ENCODE results near the gene KCNQ1OT1.

The KCNQ1OT1 gene

DNA sequence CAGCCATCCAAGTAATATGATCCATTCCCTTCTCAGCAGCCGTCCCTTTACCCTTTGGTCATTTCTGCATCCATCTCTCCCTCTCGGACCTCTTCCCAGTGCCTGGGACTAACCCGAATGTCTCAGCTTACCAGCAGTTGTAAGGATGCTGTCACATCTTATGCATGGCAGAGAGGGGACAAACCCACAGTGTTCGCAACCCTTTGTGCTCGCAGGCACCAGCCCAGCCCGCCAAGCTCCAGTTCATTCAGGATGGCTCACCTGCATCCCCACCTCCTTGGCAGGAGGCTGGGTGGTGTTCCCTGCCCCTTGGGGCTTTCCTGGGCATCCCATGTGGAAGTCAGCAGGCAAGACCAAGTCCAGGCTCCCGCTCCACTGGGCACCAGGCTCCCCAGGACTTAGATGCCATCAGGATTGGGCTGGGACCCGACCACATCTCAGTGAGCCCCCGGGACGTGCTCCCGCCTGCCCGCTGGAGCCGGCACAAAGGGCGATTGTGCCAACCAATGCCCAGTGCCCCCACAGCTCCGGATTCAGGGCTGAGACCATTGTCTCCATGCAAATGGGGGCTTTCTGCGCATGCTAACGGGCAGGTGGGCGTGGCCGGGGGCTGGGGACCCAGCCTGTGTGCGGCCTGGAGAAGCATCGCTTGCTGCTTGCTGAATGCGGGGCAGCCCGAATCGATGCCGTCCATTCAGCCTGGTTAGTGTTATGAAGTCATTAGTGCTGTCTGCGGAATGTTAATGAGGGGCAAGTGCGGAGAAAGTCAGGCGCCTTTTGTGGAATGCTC, 108.6 kb downstream of the KCNQ1OT1 start:
- no peak for DNase-seq

DNA sequence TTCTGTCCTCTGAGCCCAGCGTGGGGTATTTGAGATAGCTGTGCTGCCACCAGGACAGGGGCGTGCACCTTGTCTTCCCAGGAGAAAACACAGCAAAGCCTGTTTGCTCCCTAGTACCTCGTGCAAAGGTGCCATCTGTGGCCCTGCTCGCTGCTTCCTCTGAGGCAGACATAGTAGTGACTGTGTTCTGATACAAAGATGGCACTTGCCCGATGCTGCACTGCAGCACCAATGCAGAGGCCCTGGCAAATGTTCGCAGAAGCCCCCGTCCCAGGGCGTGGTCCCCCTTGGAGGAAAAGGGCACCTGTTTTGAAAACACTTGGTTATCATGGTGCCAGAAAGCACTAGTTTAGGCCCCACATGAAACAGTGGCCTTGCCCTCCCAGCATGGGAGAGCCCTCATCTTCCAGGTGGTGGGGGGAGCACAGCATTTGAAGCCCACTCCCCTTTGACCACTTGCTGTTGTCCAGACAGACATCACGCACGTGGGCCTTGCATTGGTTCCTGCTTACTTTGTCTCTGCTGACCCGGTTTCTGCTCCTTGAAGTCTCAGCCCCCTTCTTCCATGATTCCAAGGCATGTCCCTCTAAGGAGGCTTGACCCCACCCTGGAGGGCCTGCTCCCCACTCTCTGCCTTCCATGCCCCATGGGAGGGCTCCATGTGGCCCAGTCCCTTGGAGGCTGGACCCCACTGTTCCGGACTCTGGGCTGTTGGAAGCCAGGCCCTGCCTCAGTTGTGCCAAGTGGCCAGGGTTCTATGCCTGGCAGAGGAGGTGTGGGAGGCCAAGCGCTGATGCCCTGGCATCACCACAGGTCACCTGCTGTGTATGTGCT, 109.4 kb downstream of the KCNQ1OT1 start:
- no peak for DNase-seq

DNA sequence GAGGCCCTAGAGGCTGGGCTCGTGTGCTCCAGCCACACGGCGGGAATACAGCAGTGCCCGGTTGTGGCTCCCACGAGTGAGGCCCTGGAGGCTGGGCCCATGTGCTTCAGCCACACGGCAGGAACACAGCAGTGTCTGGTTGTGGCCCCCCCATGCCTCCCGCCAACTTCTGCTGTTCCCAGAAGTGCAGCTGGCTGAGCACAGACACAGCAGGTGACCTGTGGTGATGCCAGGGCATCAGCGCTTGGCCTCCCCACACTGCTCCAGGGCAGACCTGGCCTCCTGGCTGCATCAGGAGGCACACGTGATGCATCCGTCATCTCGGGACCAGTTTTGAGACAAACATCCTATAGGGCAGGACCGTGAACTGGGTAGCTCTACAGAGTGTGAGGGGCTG, 110.3 kb downstream of the KCNQ1OT1 start:
- no peak for DNase-seq

GRCh38 chr11:2588809-2589537, 110.8 kb downstream of the KCNQ1OT1 start:
- no peak for DNase-seq

DNA sequence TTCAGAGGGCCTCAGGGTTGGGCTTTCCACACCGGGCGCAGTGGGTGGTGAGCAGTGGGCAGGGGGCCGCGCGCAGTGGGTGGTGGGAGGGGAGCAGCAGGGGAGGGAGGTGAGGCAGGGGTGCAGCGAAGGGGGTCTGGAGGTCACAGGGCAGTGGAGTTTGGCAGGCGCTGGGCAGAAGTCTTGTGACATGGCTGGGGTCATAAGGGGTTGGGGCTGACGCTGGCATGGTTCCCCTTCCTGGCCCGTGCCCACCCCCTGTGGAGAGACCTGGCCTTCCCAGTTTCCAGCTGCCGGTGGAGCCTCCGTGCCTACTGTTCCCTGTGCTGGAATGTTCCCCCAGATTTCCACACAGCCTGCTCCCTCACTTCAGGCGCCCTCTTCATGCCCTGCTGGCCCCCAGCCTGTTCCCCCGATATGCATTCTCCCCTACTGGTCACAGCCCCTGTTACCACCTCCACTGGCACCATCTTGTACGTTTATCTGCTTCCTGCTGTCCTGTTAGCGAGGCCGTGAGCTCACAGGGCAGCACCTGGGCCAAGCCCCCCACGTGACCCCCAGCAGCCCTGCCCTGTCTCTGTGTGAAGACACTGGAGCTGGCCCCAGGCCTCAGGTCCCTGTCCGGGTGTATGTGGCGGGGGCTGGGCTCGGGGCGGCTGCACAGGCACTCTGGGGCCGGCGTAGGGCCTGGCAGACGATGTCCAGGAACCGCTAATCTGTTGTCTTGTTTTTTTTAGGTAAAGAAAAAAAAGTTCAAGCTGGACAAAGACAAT, 111.6 kb downstream of the KCNQ1OT1 start:
- DNase-seq, result no peak

DNA sequence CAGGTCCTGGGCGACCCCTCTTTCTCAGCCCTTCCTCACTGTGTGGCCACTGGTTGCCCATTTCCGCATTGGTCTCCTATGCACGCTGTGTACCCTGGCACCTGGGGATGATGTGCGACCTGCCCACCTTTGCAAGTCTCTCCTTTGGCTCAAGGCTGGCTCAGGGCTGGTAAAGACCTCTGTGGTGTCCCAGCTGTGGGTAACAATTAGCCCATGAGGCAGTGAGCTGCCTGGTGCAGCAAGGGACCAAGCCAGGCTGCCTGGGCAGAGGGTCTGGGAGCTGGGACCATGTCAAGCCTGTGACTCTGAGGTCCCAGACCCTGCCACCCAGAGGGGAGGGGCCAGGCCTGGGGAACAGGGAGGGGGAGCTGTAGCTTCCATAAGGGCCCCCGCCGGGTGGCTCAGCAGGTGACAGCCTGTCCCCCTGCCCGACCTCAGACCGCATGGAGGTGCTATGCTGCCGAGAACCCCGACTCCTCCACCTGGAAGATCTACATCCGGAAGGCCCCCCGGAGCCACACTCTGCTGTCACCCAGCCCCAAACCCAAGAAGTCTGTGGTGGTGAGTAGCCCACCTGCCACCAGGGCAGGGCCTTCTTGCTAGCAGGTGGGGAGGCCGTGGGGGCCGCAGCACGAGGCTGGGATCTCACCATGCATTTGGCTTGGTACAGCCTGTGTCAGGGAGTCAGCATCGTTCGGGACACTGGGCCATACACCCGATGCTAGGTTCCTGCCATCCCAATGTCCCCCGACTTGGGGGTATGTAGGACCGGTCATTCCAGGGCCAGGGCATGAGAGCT, 112.5 kb downstream of the KCNQ1OT1 start:
- DNase-seq, result no peak

DNA sequence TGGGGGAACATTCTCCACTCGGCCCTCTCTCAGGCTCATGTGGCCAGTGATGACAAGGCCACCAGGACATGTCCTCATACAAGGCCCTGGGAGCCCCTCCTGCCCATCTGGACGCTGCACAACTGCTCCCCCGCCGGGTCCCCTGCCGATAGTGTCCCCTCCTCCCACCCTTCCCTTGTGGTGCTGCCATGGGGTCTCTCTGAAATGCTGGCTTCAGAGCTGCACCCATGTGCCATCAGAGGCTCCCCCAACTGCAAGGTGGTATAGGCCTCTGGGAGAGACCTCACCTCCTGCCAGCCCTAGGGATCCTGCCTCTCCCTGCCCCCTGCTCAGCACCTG, 113.0 kb downstream of the KCNQ1OT1 start:
- DNase-seq, result no peak

DNA sequence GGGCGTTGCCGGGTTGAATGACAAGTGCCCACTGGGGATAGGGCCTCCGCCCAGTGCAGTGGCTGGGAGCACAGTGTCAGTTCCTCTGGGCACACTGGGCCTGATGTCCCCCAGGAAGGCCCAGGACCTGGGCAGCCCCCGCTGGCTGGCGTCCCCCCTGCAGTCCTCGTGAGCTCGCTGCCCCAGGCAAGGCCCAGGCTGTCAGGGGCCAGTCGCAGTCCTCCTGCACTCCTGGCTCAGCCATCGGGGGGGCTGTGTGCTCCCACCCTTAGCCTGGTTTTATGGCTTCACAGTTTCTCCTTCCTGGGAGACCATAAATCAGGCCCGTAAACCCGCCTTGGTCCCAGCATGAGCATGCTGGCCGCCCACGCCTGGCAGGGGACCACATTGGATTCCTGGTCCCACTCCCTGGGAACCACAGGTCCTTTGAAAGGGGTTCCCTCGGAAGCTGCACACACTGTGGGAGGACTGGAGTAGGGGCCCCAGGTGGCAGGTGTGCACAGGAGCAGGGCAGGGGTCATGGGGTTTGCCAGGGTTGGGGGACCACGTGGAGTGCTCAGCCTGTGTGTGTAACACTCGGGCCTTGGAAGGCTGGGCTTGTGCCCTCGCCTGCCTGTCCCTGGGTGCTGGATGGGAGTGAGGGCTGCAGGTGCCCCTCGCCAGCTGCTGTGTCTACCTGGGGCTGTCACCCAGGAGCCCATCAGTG, 113.6 kb downstream of the KCNQ1OT1 start:
- DNase-seq, result no peak

GRCh38 chr11:2585566-2586086, 114.2 kb downstream of the KCNQ1OT1 start:
- DNase-seq, result no peak

DNA sequence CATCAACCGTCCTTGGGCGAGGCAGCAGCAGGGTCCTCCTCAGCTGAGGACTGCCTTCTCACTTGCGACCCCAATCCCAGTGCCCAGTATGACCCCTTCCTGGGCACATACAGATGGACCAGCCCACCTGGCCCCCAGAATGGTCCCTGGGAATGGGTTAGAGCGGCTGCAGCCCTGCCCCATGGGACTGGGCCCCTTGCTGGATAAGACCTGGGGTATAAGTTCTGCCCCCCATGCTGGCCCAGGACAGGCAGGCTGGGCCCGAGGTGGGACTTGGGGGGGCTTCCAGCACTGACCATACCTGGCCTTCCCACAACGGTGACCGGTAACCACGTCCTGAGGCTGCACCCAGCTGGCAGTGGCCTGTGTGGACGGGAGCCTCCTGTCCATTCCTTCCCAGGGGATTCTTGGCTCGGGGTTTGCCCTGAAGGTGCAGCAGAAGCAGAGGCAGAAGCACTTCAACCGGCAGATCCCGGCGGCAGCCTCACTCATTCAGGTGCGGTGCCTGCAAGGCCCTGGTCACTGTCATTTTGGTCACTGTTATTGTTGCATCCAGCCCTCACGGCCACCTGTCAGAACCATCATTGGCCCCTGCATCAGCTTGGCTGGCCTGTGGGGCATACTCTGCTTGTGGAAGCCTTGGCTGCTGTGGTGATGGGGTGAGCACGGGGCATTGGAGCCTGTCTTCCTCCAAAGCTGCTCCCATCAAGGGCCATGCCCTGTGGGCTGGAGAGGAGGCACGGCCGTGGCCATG, 114.8 kb downstream of the KCNQ1OT1 start:
- no peak for DNase-seq

GRCh38 chr11:2584434-2584811, 115.4 kb downstream of the KCNQ1OT1 start:
- DNase-seq, result no peak

GRCh38 chr11:2583605-2583958, 116.2 kb downstream of the KCNQ1OT1 start:
- no peak for DNase-seq

- DNase-seq, result no peak
Measured at GRCh38 chr11:2582946-2583604, 116.7 kb downstream of the KCNQ1OT1 start.

GRCh38 chr11:2582351-2582945, 117.3 kb downstream of the KCNQ1OT1 start:
- no peak for DNase-seq

DNA sequence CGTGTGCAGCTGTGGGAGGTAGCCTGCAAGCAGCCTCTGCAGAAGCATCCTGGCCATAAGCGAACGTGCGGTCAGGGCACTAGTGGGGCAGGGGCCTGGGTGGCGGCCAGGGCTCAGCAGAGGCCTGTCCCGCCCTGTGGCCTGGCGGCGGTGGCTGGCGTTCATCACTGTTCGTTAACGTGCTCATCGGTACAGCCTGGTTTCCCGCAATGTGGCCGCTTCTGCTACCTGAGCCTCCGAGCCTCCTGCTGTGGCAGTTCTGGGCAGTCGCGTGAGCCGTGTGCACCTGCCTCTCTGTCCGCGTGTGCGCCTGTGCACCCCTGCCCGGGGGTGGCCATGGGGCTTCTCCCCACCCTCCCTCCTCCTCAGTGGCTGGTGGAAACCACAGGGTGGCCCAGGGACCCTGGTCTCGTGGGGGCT, 117.9 kb downstream of the KCNQ1OT1 start:
- no peak for DNase-seq

- no peak for DNase-seq
Measured at GRCh38 chr11:2581151-2581930, 118.5 kb downstream of the KCNQ1OT1 start.

- DNase-seq, result no peak
Measured at GRCh38 chr11:2580571-2581001, 119.2 kb downstream of the KCNQ1OT1 start.

DNA sequence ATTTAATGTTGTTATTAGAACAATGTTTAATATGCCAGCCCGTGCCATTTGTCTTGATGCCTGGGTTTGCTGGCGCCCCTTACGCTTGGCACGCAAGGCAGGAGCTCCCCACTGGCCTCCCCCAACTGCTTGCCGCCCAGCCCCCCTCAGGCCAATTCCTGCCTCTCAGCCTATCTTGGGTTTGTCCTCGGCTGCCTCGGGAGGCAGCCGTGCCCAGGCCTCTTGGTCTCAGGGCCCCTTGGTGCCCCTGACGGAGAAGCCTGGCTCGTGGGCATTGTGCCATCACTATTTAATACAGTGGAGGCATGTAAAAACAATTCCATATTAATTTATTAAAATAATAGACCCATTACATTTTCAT, 119.8 kb downstream of the KCNQ1OT1 start:
- no peak for DNase-seq
